Measurements from ENCODE around the gene FBXO21.
"Not testable (repeated sequence)": the region's sequence is repeated elsewhere in the genome, so short reads cannot be mapped to it uniquely, and the experiment has no call there.

The FBXO21 gene

GRCh38 chr12:117190210-117190781, at the start of gene FBXO21:
TSS of gene FBXO21 (minus strand) at chr12:117190470. CDS start at chr12:117190456, 14 bp downstream.
- DNase-seq (ENCODE audit: low read depth in 2 of 2), result peak; percentile 86 to 90

GRCh38 chr12:117236456-117237001, 46.3 kb upstream of the FBXO21 start:
- peak; percentile 13 to 24 for DNase-seq (ENCODE audit: low read depth in 2 of 2)

- DNase-seq (ENCODE audit: low read depth in 2 of 2), result no peak
Observed at GRCh38 chr12:117235261-117235660, 45.0 kb upstream of the FBXO21 start.

GRCh38 chr12:117234441-117234840, 44.2 kb upstream of the FBXO21 start:
- DNase-seq (ENCODE audit: low read depth in 2 of 2), result no peak

GRCh38 chr12:117231750-117232149, 41.5 kb upstream of the FBXO21 start:
- DNase-seq (ENCODE audit: low read depth in 2 of 2), result no peak

- DNase-seq (ENCODE audit: low read depth in 2 of 2), result no peak
Observed at GRCh38 chr12:117228239-117228638, 38.0 kb upstream of the FBXO21 start.

- no peak for DNase-seq (ENCODE audit: low read depth in 2 of 2)
Observed at GRCh38 chr12:117227000-117227653, 36.9 kb upstream of the FBXO21 start.

GRCh38 chr12:117226505-117226904, 36.2 kb upstream of the FBXO21 start:
- DNase-seq (ENCODE audit: low read depth in 2 of 2), result no peak

- DNase-seq (ENCODE audit: low read depth in 2 of 2), result no peak
Observed at GRCh38 chr12:117225179-117225578, 34.9 kb upstream of the FBXO21 start.

GRCh38 chr12:117220947-117221346, 30.7 kb upstream of the FBXO21 start:
- DNase-seq (ENCODE audit: low read depth in 2 of 2), result not testable (repeated sequence)

- no peak for DNase-seq (ENCODE audit: low read depth in 2 of 2)
Observed at GRCh38 chr12:117218149-117218548, 27.9 kb upstream of the FBXO21 start.

GRCh38 chr12:117216686-117217085, 26.4 kb upstream of the FBXO21 start:
- DNase-seq (ENCODE audit: low read depth in 2 of 2), result no peak

GRCh38 chr12:117214797-117215196, 24.5 kb upstream of the FBXO21 start:
- no peak for DNase-seq (ENCODE audit: low read depth in 2 of 2)

- no peak for DNase-seq (ENCODE audit: low read depth in 2 of 2)
Observed at GRCh38 chr12:117213295-117213808, 23.1 kb upstream of the FBXO21 start.

- DNase-seq (ENCODE audit: low read depth in 2 of 2), result peak; percentile 5 to 19
Observed at GRCh38 chr12:117212563-117213190, 22.4 kb upstream of the FBXO21 start.

GRCh38 chr12:117210266-117210918, 20.1 kb upstream of the FBXO21 start:
- DNase-seq (ENCODE audit: low read depth in 2 of 2), result no peak

- DNase-seq (ENCODE audit: low read depth in 2 of 2), result no peak
Observed at GRCh38 chr12:117209626-117210025, 19.4 kb upstream of the FBXO21 start.

GRCh38 chr12:117208811-117209455, 18.7 kb upstream of the FBXO21 start:
- no peak for DNase-seq (ENCODE audit: low read depth in 2 of 2)

GRCh38 chr12:117208206-117208605, 17.9 kb upstream of the FBXO21 start:
- no peak for DNase-seq (ENCODE audit: low read depth in 2 of 2)

GRCh38 chr12:117207675-117208074, 17.4 kb upstream of the FBXO21 start:
- DNase-seq (ENCODE audit: low read depth in 2 of 2), result no peak

GRCh38 chr12:117202556-117202955, 12.3 kb upstream of the FBXO21 start:
- no peak for DNase-seq (ENCODE audit: low read depth in 2 of 2)

GRCh38 chr12:117202033-117202432, 11.8 kb upstream of the FBXO21 start:
- no peak for DNase-seq (ENCODE audit: low read depth in 2 of 2)
